ENCODE data around the gene LATS2.

LATS2 gene

GRCh38 chr13:21016487-21016886 lies 44.9 kb downstream of the LATS2 start:
- TF ChIP-seq, protein P1, sequence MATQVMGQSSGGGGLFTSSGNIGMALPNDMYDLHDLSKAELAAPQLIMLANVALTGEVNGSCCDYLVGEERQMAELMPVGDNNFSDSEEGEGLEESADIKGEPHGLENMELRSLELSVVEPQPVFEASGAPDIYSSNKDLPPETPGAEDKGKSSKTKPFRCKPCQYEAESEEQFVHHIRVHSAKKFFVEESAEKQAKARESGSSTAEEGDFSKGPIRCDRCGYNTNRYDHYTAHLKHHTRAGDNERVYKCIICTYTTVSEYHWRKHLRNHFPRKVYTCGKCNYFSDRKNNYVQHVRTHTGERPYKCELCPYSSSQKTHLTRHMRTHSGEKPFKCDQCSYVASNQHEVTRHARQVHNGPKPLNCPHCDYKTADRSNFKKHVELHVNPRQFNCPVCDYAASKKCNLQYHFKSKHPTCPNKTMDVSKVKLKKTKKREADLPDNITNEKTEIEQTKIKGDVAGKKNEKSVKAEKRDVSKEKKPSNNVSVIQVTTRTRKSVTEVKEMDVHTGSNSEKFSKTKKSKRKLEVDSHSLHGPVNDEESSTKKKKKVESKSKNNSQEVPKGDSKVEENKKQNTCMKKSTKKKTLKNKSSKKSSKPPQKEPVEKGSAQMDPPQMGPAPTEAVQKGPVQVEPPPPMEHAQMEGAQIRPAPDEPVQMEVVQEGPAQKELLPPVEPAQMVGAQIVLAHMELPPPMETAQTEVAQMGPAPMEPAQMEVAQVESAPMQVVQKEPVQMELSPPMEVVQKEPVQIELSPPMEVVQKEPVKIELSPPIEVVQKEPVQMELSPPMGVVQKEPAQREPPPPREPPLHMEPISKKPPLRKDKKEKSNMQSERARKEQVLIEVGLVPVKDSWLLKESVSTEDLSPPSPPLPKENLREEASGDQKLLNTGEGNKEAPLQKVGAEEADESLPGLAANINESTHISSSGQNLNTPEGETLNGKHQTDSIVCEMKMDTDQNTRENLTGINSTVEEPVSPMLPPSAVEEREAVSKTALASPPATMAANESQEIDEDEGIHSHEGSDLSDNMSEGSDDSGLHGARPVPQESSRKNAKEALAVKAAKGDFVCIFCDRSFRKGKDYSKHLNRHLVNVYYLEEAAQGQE (IDR thresholded peaks at IDR 0.05; ENCODE audit: insufficient read depth in 1 of 2, low read depth in 2 of 2, low read length in 2 of 2), result no peak
- TF ChIP-seq FOXP2 (optimal IDR thresholded peaks at IDR 0.05; ENCODE audit: borderline replicate concordance, extremely low read depth, extremely low read length, insufficient read depth) (no peak), POLR2AphosphoS5 (IDR thresholded peaks at IDR 0.05; ENCODE audit: low read depth, low read length) (no peak)

- no peak for TF ChIP-seq TAF1 (IDR thresholded peaks at IDR 0.05; ENCODE audit: borderline replicate concordance, insufficient read depth, low read length)
- no peak for TF ChIP-seq POLR2AphosphoS5 (IDR thresholded peaks at IDR 0.05; ENCODE audit: low read depth, low read length)
- no peak for TF ChIP-seq FOXP2 (optimal IDR thresholded peaks at IDR 0.05; ENCODE audit: borderline replicate concordance, extremely low read depth, extremely low read length, insufficient read depth)
- TF ChIP-seq, protein P1 (IDR thresholded peaks at IDR 0.05; ENCODE audit: insufficient read depth in 1 of 2, low read depth in 2 of 2, low read length in 2 of 2), result no peak
These were observed 46.1 kb downstream of the LATS2 start for GRCh38 chr13:21015284-21015683.

DNA sequence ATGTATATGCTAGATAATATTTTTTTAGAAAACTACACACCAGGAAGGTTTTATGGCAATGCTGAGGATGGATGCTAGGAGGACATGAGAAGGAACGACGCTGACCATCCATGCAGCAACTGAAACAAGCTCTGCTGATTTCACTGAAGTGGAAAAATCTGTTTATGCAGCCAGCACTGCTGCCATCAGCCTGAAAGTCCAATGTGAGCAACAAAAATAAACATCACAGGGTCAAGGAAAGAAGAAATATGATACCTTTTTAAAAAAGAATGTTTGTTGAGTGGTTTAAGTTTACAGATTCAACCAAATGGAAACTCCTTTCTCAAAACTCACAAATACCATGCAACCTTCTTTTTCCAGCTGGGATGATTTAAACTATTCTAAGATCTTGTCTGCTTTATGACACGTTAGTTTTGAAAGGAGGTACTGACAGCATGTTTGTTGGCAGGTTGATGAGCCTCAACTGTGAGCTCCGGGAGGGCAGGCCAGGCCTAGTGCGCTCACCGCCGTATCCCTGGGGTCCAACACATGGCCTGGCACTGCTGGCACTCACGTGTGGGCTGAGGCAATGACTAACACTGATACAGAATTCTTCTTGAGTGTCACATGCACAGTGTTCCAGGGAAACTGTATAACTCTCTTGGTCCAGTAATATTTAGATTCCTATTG lies 46.8 kb downstream of the LATS2 start:
- no peak for TF ChIP-seq FOXP2 (optimal IDR thresholded peaks at IDR 0.05; ENCODE audit: borderline replicate concordance, extremely low read depth, extremely low read length, insufficient read depth)
- TF ChIP-seq POLR2AphosphoS5 (IDR thresholded peaks at IDR 0.05; ENCODE audit: low read depth, low read length), result no peak
- no peak for TF ChIP-seq TAF1 (IDR thresholded peaks at IDR 0.05; ENCODE audit: borderline replicate concordance, insufficient read depth, low read length)
- TF ChIP-seq, protein P1 (IDR thresholded peaks at IDR 0.05; ENCODE audit: insufficient read depth in 1 of 2, low read depth in 2 of 2, low read length in 2 of 2), result no peak
- TF ChIP-seq SIN3A (IDR thresholded peaks at IDR 0.05; ENCODE audit: borderline replicate concordance, insufficient read depth, low read length), result no peak

GRCh38 chr13:21014139-21014501 lies 47.3 kb downstream of the LATS2 start:
- TF ChIP-seq SIN3A (IDR thresholded peaks at IDR 0.05; ENCODE audit: borderline replicate concordance, insufficient read depth, low read length), result no peak
- TF ChIP-seq, protein P1 (IDR thresholded peaks at IDR 0.05; ENCODE audit: insufficient read depth in 1 of 2, low read depth in 2 of 2, low read length in 2 of 2), result no peak
- no peak for TF ChIP-seq POLR2AphosphoS5 (IDR thresholded peaks at IDR 0.05; ENCODE audit: low read depth, low read length)
- no peak for TF ChIP-seq FOXP2 (optimal IDR thresholded peaks at IDR 0.05; ENCODE audit: borderline replicate concordance, extremely low read depth, extremely low read length, insufficient read depth)
- TF ChIP-seq TAF1 (IDR thresholded peaks at IDR 0.05; ENCODE audit: borderline replicate concordance, insufficient read depth, low read length), result no peak

- TF ChIP-seq POLR2AphosphoS5 (IDR thresholded peaks at IDR 0.05; ENCODE audit: low read depth, low read length) (no peak), SIN3A (IDR thresholded peaks at IDR 0.05; ENCODE audit: borderline replicate concordance, insufficient read depth, low read length) (no peak), TAF1 (IDR thresholded peaks at IDR 0.05; ENCODE audit: borderline replicate concordance, insufficient read depth, low read length) (no peak), FOXP2 (optimal IDR thresholded peaks at IDR 0.05; ENCODE audit: borderline replicate concordance, extremely low read depth, extremely low read length, insufficient read depth) (no peak)
- TF ChIP-seq, protein P1 (IDR thresholded peaks at IDR 0.05; ENCODE audit: insufficient read depth in 1 of 2, low read depth in 2 of 2, low read length in 2 of 2), result no peak
These were observed 47.7 kb downstream of the LATS2 start for GRCh38 chr13:21013682-21014038.
